Thyroid gland (tissue), 4 donors: ENCODE measurements around the gene ELFN1.

Experiments used
- POLR2A ChIP-seq, 2 donors: fragments of 450-650 bp; IDR thresholded peaks; one replicate each; pipeline ENCODE4 v1.6.1; 2017; ENCODE audit warnings: antibody characterized with exemption in 2 of 2, mild to moderate bottlenecking in 2 of 2, moderate library complexity in 1 of 2
- TF ChIP-seq, protein P1 (sequence below), 6 experiments: fragments of 200-600 bp in 3 of 6; fragments of 450-650 bp in 3 of 6; sonication (generic) in 3 of 6; IDR thresholded peaks; one replicate each; pipeline ENCODE4 v1.5.1; 2016 to 2019; ENCODE audit warnings: antibody characterized with exemption in 6 of 6, mild to moderate bottlenecking in 2 of 6, inconsistent platforms in 1 of 6, moderate library complexity in 1 of 6

DNA sequence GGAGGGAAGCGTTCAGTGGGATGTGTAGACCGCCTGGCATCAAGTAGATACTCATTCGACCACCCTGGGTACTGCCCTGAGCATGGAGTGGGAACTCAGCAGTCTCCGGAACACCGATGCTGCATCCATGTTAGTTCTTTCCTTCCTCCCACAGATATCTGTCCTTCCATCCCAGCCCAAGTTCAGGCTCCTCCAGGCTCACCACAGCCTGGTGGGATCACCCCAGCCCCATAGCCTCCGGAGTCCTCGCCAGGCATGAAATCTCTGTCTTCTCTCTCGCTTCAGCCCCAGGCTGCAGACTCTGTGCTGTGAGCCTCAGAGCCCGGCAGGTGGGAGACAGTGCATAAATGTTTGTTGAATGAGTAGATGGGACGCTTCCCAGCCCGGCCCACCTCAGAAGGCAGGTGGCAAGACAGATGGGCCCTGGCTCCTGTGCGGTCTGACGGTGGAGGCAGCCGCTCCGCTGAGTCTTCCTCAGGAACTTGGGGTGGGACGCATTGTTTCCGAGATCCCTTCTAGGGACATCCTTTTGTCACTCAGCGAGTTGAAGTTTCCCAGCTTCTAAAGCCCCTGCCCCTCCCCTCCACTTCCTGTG is 42.9 kb downstream of the ELFN1 start:
- TF ChIP-seq, protein P1, sequence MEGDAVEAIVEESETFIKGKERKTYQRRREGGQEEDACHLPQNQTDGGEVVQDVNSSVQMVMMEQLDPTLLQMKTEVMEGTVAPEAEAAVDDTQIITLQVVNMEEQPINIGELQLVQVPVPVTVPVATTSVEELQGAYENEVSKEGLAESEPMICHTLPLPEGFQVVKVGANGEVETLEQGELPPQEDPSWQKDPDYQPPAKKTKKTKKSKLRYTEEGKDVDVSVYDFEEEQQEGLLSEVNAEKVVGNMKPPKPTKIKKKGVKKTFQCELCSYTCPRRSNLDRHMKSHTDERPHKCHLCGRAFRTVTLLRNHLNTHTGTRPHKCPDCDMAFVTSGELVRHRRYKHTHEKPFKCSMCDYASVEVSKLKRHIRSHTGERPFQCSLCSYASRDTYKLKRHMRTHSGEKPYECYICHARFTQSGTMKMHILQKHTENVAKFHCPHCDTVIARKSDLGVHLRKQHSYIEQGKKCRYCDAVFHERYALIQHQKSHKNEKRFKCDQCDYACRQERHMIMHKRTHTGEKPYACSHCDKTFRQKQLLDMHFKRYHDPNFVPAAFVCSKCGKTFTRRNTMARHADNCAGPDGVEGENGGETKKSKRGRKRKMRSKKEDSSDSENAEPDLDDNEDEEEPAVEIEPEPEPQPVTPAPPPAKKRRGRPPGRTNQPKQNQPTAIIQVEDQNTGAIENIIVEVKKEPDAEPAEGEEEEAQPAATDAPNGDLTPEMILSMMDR (IDR thresholded peaks at IDR 0.05), result no peak
- TF ChIP-seq POLR2A (IDR thresholded peaks at IDR 0.05), result no peak
